ENCODE measurements around the gene PLD5. TPM values are rescaled to one million over a fixed set of nuclear protein-coding genes. Genes with fewer than 3 reads are reported as not detected.
"Not testable (repeated sequence)": the region's sequence is repeated elsewhere in the genome, so short reads cannot be mapped to it uniquely, and the experiment has no call there.

Gene PLD5
- total RNA-seq, 1 experiment from 2014 or later = 9.2 TPM

- ChIA-PET CTCF (no interaction called here), POLR2A (ENCODE audit: low non-redundant PET) (no interaction called here)
- BruUV-seq (replicated peaks) = no TSS peak
- Histone ChIP-seq H3K9me3 (ENCODE audit: low read depth, low read length, poor library complexity, severe bottlenecking) (no peaks in the 10 kb centered on the region), H3K4me1 (ENCODE audit: insufficient read depth, low read length, poor library complexity, severe bottlenecking) (peaks cover 13% of the 10 kb centered on the region), H3K27me3 (replicated peaks; ENCODE audit: insufficient read depth, low read depth, low read length, poor library complexity) (no peaks in the 10 kb centered on the region), H3K27ac (ENCODE audit: low read depth, low read length, poor library complexity, severe bottlenecking) (no peak overlapping the region), H3K36me3 (ENCODE audit: insufficient read depth, low read length, poor library complexity, severe bottlenecking) (no peaks in the 10 kb centered on the region), H3K4me3 (ENCODE audit: low read depth, low read length, poor library complexity, severe bottlenecking) (no peak overlapping the region)
- peak; percentile 76 for DNase-seq (ENCODE audit: low spot score)
- intact Hi-C loops (cut with micrococcal nuclease; ENCODE audit: unreplicated experiment) = loop anchor here (5.0 to 10.0 kb wide), 2 partner anchors 327 to 860 kb away; no protein-coding TSS in a partner anchor
- TF ChIP-seq CTCF (conservative IDR thresholded peaks at IDR 0.05; ENCODE audit: low read depth, low read length) (peak; percentile 64), EZH2 (IDR thresholded peaks at IDR 0.05; ENCODE audit: borderline replicate concordance, low read depth, low read length, poor library complexity, severe bottlenecking) (no peak)
These were observed 56.8 kb downstream of the PLD5 start for GRCh38 chr1:242467556-242468145.

- H3K9me3 ChIP-seq (ENCODE audit: low read depth, low read length, poor library complexity, severe bottlenecking) = no peaks in the 10 kb centered on the region
- H3K4me1 ChIP-seq (ENCODE audit: insufficient read depth, low read length, poor library complexity, severe bottlenecking) = peaks cover 3% of the 10 kb centered on the region
- no peaks in the 10 kb centered on the region for H3K36me3 ChIP-seq (ENCODE audit: insufficient read depth, low read length, poor library complexity, severe bottlenecking)
- no peak for DNase-seq (ENCODE audit: low spot score)
- intact Hi-C loops (cut with micrococcal nuclease; ENCODE audit: unreplicated experiment) = loop anchor here (10.0 kb wide), 1 partner anchor 332 kb away; no protein-coding TSS in a partner anchor
- BruUV-seq (replicated peaks) = no TSS peak
- no peak overlapping the region for H3K27ac ChIP-seq (ENCODE audit: low read depth, low read length, poor library complexity, severe bottlenecking)
- ChIA-PET CTCF (no interaction called here), POLR2A (ENCODE audit: low non-redundant PET) (no interaction called here)
- no peaks in the 10 kb centered on the region for H3K27me3 ChIP-seq (replicated peaks; ENCODE audit: insufficient read depth, low read depth, low read length, poor library complexity)
- no peak overlapping the region for H3K4me3 ChIP-seq (ENCODE audit: low read depth, low read length, poor library complexity, severe bottlenecking)
- TF ChIP-seq EZH2 (IDR thresholded peaks at IDR 0.05; ENCODE audit: borderline replicate concordance, low read depth, low read length, poor library complexity, severe bottlenecking) (no peak), CTCF (conservative IDR thresholded peaks at IDR 0.05; ENCODE audit: low read depth, low read length) (no peak)
These were observed 61.6 kb downstream of the PLD5 start for GRCh38 chr1:242462867-242463266.

- intact Hi-C loops (cut with micrococcal nuclease; ENCODE audit: unreplicated experiment) = loop anchor here (10.0 kb wide), 2 partner anchors 335 to 445 kb away; no protein-coding TSS in a partner anchor
- CTCF ChIA-PET = not testable (repeated sequence)
These were observed 64.8 kb downstream of the PLD5 start for GRCh38 chr1:242459740-242460139.

GRCh38 chr1:242456726-242457269, 67.7 kb downstream of the PLD5 start:
- no peak for TF ChIP-seq CTCF (conservative IDR thresholded peaks at IDR 0.05; ENCODE audit: low read depth, low read length)
- TF ChIP-seq EZH2 (IDR thresholded peaks at IDR 0.05; ENCODE audit: borderline replicate concordance, low read depth, low read length, poor library complexity, severe bottlenecking) = no peak
- Histone ChIP-seq H3K9me3 (ENCODE audit: low read depth, low read length, poor library complexity, severe bottlenecking) (no peaks in the 10 kb centered on the region), H3K4me1 (ENCODE audit: insufficient read depth, low read length, poor library complexity, severe bottlenecking) (peaks cover 6% of the 10 kb centered on the region), H3K36me3 (ENCODE audit: insufficient read depth, low read length, poor library complexity, severe bottlenecking) (no peaks in the 10 kb centered on the region), H3K27ac (ENCODE audit: low read depth, low read length, poor library complexity, severe bottlenecking) (no peak overlapping the region), H3K4me3 (ENCODE audit: low read depth, low read length, poor library complexity, severe bottlenecking) (no peak overlapping the region), H3K27me3 (replicated peaks; ENCODE audit: insufficient read depth, low read depth, low read length, poor library complexity) (no peaks in the 10 kb centered on the region)
- no peak for DNase-seq (ENCODE audit: low spot score)
- ChIA-PET CTCF (no interaction called here), POLR2A (ENCODE audit: low non-redundant PET) (no interaction called here)
- intact Hi-C loops (cut with micrococcal nuclease; ENCODE audit: unreplicated experiment) = loop anchor here (10.0 kb wide), 1 partner anchor 442 kb away; no protein-coding TSS in a partner anchor
- BruUV-seq (replicated peaks) = no TSS peak

More at GRCh38 chr1:242459740-242460139, 64.8 kb downstream of the PLD5 start:
- H3K4me1 ChIP-seq (ENCODE audit: insufficient read depth, low read length, poor library complexity, severe bottlenecking); H3K27me3 ChIP-seq (replicated peaks; ENCODE audit: insufficient read depth, low read depth, low read length, poor library complexity); H3K36me3 ChIP-seq (ENCODE audit: insufficient read depth, low read length, poor library complexity, severe bottlenecking); DNase-seq (ENCODE audit: low spot score); POLR2A ChIA-PET (ENCODE audit: low non-redundant PET); H3K4me3 ChIP-seq (ENCODE audit: low read depth, low read length, poor library complexity, severe bottlenecking); H3K27ac ChIP-seq (ENCODE audit: low read depth, low read length, poor library complexity, severe bottlenecking); BruUV-seq (replicated peaks); H3K9me3 ChIP-seq (ENCODE audit: low read depth, low read length, poor library complexity, severe bottlenecking): not testable (repeated sequence)
